Nephron (organoid): ENCODE measurements around the gene PRR36.

Source experiments
- H3K27ac Mint-ChIP-seq, 3 experiments: 2 replicates each; pipeline ENCODE4 v1.8.0; 2020; ENCODE audit warnings: mixed read lengths in 3 of 3, mild to moderate bottlenecking in 2 of 3, moderate library complexity in 1 of 3
- H3K27me3 Mint-ChIP-seq: 2 replicates; pipeline ENCODE4 v1.8.0; 2021; ENCODE audit warnings: low read depth, mild to moderate bottlenecking, moderate library complexity, mixed read lengths
- H3K36me3 Mint-ChIP-seq: 2 replicates; pipeline ENCODE4 v1.8.0; 2020; ENCODE audit warnings: low read depth, mixed read lengths
- H3K4me1 Mint-ChIP-seq: 2 replicates; pipeline ENCODE4 v1.8.0; 2020; ENCODE audit warnings: mixed read lengths
- H3K4me3 Mint-ChIP-seq, 3 experiments: 2 replicates each; pipeline ENCODE4 v1.8.0; 2020; ENCODE audit warnings: mild to moderate bottlenecking in 3 of 3, mixed read lengths in 3 of 3, moderate library complexity in 2 of 3
- H3K9me3 Mint-ChIP-seq: 2 replicates; pipeline ENCODE4 v1.8.0; 2020; ENCODE audit warnings: mixed read lengths
- TF ChIP-seq, protein P1 (sequence below), 3 experiments: fragments of 200-600 bp; sonication (generic); IDR thresholded peaks; one replicate each; pipeline ENCODE4 v1.5.0; 2021; ENCODE audit warnings: antibody characterized with exemption in 3 of 3; ENCODE audit not compliant: unreplicated experiment in 3 of 3

The PRR36 gene

DNA sequence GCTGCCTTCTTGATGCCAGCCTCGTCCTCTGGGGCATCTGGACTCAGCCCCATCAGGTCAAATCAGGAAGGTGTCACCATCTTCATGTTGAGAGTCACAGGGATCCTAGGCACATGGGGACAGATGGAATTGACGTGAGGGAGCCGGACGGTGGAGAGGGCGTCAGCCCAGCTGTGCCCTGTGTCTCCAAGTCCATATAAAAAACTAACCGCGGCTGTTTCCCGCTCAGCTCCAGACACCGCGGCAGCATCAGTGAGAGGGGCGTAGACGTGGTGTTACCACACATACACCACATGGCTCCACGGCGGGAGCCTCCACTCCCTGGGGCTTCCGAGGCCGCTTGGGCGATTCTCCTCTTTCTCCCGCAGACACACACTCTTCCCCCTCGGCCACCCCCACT, 5.6 kb upstream of the PRR36 start:
- Mint-ChIP-seq H3K4me1 (peaks cover 5% of the 10 kb centered on the region), H3K36me3 (no peaks in the 10 kb centered on the region), H3K27me3 (peaks cover 21% of the 10 kb centered on the region), H3K27ac (no peak overlapping the region), H3K9me3 (no peaks in the 10 kb centered on the region), H3K4me3 (no peak overlapping the region)
- TF ChIP-seq, protein P1, sequence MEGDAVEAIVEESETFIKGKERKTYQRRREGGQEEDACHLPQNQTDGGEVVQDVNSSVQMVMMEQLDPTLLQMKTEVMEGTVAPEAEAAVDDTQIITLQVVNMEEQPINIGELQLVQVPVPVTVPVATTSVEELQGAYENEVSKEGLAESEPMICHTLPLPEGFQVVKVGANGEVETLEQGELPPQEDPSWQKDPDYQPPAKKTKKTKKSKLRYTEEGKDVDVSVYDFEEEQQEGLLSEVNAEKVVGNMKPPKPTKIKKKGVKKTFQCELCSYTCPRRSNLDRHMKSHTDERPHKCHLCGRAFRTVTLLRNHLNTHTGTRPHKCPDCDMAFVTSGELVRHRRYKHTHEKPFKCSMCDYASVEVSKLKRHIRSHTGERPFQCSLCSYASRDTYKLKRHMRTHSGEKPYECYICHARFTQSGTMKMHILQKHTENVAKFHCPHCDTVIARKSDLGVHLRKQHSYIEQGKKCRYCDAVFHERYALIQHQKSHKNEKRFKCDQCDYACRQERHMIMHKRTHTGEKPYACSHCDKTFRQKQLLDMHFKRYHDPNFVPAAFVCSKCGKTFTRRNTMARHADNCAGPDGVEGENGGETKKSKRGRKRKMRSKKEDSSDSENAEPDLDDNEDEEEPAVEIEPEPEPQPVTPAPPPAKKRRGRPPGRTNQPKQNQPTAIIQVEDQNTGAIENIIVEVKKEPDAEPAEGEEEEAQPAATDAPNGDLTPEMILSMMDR (IDR thresholded peaks at IDR 0.05; ENCODE audit: unreplicated experiment in 3 of 3): no peak

DNA sequence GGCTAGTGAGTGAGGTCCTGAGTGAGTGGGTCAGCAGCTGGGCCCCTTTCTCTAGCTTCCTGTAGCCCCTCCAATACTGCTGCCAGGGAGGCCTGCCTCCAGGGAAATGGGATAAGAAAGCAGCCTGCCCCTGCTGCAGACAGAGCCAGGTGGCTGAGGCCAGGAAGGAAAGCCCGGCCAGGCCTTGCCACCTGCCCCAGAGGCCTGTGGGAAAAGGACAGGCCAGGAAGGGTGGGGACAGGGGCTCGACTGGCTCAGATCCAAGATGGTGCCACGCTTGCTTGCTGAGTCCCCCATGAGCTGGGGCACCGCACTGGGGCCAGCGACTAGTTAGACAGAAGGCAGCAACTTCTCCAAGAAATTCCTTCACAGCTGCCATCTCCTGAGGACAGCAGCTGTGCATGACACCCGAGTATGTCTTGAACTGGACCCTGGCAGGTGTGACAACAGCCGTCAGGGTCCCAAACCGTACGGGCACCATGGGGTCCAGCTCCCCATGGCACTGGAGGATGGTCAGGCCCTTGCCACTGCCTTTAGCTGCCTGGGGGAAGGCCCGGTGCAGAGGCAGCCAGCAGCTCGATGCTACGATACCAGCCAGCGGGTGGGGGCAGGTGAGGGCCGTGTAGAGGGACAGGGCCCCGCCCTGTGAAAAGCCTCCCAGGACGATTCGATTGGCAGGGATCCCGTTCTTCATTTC, 5.1 kb upstream of the PRR36 start:
- peaks cover 5% of the 10 kb centered on the region for H3K4me1 Mint-ChIP-seq
- H3K9me3 Mint-ChIP-seq: no peaks in the 10 kb centered on the region
- peaks cover 26% of the 10 kb centered on the region for H3K27me3 Mint-ChIP-seq
- TF ChIP-seq, protein P1 (IDR thresholded peaks at IDR 0.05; ENCODE audit: unreplicated experiment in 3 of 3): no peak
- H3K36me3 Mint-ChIP-seq: no peaks in the 10 kb centered on the region
- no peak overlapping the region for H3K4me3 Mint-ChIP-seq
- H3K27ac Mint-ChIP-seq: no peak overlapping the region

DNA sequence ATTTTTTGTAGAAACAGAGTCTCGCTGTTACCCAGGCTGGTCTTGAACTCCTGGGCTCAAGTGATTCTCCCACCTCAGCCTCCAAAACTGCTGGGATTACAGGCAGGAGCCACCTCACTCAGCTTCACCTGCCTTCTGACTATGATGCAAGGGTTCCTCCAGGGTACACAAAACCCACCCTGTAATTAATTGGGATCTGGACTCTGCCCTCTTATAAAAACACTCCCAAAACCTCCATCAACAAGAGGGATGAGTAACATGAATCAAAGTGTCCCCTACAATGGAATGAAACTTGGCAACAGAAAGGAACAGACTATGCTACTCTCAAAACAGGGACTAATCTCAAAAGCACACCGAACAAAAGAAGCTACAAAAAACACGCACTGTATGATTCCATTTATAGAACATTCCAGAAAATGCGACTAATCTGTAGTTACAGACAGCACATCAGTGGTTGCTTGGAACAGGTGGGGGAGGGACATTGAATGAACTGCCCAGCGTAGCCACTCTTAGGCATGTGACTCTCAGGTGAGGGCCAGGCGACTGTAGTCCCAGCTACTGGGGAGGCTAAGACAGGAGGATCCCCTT, 3.2 kb upstream of the PRR36 start:
- Mint-ChIP-seq H3K27ac (no peak overlapping the region), H3K27me3 (peaks cover 37% of the 10 kb centered on the region), H3K4me1 (peaks cover 5% of the 10 kb centered on the region), H3K9me3 (no peaks in the 10 kb centered on the region), H3K4me3 (peak overlapping the region in 1 of 3 experiments; percentile 10), H3K36me3 (no peaks in the 10 kb centered on the region)
- TF ChIP-seq, protein P1 (IDR thresholded peaks at IDR 0.05; ENCODE audit: unreplicated experiment in 3 of 3): no peak

DNA sequence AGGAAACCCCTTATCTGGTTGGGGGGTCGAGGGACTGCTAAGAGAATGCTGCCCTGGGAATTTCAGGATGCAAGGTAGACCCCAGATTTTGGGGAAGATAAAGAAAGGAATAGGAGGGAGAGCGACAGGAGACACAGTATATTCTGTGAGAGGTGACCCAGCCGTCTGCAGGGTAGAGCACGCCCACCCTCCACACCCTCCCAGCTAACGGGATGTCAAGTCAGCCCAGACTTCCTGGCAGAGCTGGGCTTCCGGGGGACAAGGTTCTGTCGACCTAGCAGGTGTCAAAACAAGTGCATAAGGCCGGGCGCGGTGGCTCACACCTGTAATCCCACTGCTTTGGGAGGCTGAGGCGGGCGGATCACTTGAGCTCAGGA, 695 bp upstream of the PRR36 start:
- Mint-ChIP-seq H3K4me1 (peaks cover 17% of the 10 kb centered on the region), H3K36me3 (no peaks in the 10 kb centered on the region), H3K27ac (peak overlapping the region in 1 of 3 experiments; percentile 37), H3K27me3 (peaks cover 47% of the 10 kb centered on the region), H3K9me3 (no peaks in the 10 kb centered on the region), H3K4me3 (peak overlapping the region; percentile 78 to 83 (median 83))
- TF ChIP-seq, protein P1 (IDR thresholded peaks at IDR 0.05; ENCODE audit: unreplicated experiment in 3 of 3): no peak

DNA sequence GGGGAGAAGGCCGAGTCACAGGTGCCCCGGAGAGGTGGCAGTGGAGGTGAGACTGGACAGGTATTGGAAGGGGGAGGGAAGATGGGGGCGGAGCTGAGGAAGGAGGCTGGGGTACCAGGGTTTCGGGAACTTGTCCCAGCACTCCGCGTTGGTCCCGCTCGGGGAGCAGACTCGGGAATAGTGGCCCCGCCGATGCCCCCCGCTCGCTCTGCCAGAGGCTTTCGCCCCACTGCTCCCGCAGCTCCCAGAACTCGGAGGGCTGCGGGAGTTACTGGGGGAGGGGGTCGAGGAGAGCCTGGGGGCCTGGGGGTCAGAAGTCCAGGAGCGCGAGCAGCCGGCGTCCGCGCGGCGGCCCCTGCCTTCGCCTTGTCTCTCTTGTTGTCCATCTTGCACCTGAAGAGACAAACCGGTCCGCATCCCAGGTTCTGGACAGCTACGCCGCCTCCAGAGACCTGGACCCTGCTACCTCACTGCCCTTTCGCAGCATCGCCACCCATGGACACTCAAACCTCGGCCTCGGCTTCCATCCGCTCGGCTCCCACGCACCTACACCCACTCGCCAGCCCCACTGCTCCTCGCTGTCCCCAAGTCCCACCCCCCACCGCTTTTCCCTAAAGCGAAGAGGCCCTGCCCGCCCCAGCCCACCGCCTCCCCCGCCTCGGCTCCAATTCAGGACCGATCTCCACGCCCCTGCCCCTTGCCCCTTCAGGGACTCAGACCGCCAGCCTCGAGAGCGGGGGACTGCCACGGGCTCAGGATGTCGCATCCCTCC, 700 bp downstream of the PRR36 start:
- Mint-ChIP-seq H3K4me3 (peak overlapping the region; percentile 87 to 89 (median 87)), H3K36me3 (no peaks in the 10 kb centered on the region), H3K4me1 (peaks cover 17% of the 10 kb centered on the region), H3K9me3 (no peaks in the 10 kb centered on the region), H3K27ac (peak overlapping the region in 1 of 3 experiments; percentile 60), H3K27me3 (peaks cover 48% of the 10 kb centered on the region)
- TF ChIP-seq, protein P1 (IDR thresholded peaks at IDR 0.05; ENCODE audit: unreplicated experiment in 3 of 3): no peak
